HCT116 (cell line): Measurements from ENCODE around the gene KYAT1.

ENCODE experiments used
- CBX3 ChIP-seq: IDR thresholded peaks from 2 replicates; pipeline ENCODE4 v1.6.1; 2012; ENCODE audit warnings: low read depth
- EZH2 ChIP-seq: fragments of 200-600 bp; sonication (generic); IDR thresholded peaks from 2 replicates; pipeline ENCODE4 v1.6.1; 2017; ENCODE audit warnings: antibody characterized with exemption, mixed run types
- EZH2phosphoT487 ChIP-seq: fragments of 200-600 bp; IDR thresholded peaks from 2 replicates; pipeline ENCODE4 v1.6.1; 2018; ENCODE audit warnings: antibody characterized with exemption, borderline replicate concordance
- JUND ChIP-seq: IDR thresholded peaks from 2 replicates; pipeline ENCODE4 v1.6.1; 2012
- POLR2A ChIP-seq: IDR thresholded peaks from 2 replicates; pipeline ENCODE4 v1.7.0; 2011; ENCODE audit warnings: borderline replicate concordance; ENCODE audit not compliant: insufficient read depth, insufficient read length; ENCODE audit errors: extremely low read depth
- POLR2AphosphoS5 ChIP-seq: IDR thresholded peaks from 2 replicates; pipeline ENCODE4 v1.6.1; 2011; ENCODE audit warnings: mild to moderate bottlenecking, low read depth, low read length, moderate library complexity
- RAD21 ChIP-seq: IDR thresholded peaks from 2 replicates; pipeline ENCODE4 v1.6.1; 2012; ENCODE audit warnings: low read depth, mild to moderate bottlenecking
- SIN3A ChIP-seq: IDR thresholded peaks from 2 replicates; pipeline ENCODE4 v1.6.1; 2012; ENCODE audit warnings: low read depth
- SP1 ChIP-seq: IDR thresholded peaks from 2 replicates; pipeline ENCODE4 v1.6.1; 2012; ENCODE audit warnings: low read depth
- TCF7L2 ChIP-seq: IDR thresholded peaks from 2 replicates; pipeline ENCODE4 v1.7.0; 2011; ENCODE audit warnings: borderline replicate concordance, inconsistent platforms; ENCODE audit not compliant: insufficient read depth, insufficient read length; ENCODE audit errors: extremely low read depth
- ZFX ChIP-seq: fragments of 450-650 bp; IDR thresholded peaks from 2 replicates; pipeline ENCODE4 v1.6.1; 2017
- TF ChIP-seq, protein P1 (sequence below), 3 experiments: fragments of 200-600 bp in 1 of 3; sonication (generic) in 1 of 3; IDR thresholded peaks in 2 of 3; conservative IDR thresholded peaks in 1 of 3; 2 replicates each; pipeline ENCODE4 v1.5.1; 2012 to 2017; ENCODE audit warnings: low read depth in 2 of 3, low read length in 2 of 3, antibody characterized with exemption in 1 of 3, borderline replicate concordance in 1 of 3, control low read depth in 1 of 3, mild to moderate bottlenecking in 1 of 3, mixed read lengths in 1 of 3, mixed run types in 1 of 3, moderate library complexity in 1 of 3; ENCODE audit not compliant: insufficient read depth in 1 of 3
- TF ChIP-seq, protein P2 (sequence below): IDR thresholded peaks from 2 replicates; pipeline ENCODE4 v1.6.1; 2012; ENCODE audit warnings: low read depth
- TF ChIP-seq, protein P3 (sequence below): IDR thresholded peaks from 2 replicates; pipeline ENCODE4 v1.6.1; 2012

DNA sequence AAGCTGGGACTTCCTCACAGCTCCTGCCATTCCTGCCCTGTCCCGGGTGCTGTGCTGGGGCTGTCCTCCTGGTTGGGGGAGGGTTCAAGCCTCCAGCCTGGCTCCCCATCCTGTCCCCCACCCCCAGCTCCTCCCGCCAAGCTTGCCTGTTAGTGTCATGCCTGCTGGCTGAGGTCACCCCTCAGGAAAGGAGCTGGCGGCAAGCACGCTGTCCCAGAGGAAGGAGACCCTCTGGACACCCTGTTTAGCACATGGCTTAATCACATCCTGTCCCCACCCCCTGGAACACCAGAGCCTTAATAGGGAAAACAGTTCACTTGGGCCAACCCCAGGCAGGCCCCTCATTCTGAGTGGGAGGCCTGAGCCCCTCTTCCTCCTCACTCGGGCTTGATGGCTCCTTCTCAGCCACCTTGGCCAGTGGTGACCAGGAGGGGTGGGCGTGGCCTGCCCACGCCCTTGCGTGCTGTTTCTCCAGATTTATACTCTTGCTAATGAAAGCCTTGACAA is 29.8 kb upstream of the KYAT1 start:
- TF ChIP-seq, protein P1, sequence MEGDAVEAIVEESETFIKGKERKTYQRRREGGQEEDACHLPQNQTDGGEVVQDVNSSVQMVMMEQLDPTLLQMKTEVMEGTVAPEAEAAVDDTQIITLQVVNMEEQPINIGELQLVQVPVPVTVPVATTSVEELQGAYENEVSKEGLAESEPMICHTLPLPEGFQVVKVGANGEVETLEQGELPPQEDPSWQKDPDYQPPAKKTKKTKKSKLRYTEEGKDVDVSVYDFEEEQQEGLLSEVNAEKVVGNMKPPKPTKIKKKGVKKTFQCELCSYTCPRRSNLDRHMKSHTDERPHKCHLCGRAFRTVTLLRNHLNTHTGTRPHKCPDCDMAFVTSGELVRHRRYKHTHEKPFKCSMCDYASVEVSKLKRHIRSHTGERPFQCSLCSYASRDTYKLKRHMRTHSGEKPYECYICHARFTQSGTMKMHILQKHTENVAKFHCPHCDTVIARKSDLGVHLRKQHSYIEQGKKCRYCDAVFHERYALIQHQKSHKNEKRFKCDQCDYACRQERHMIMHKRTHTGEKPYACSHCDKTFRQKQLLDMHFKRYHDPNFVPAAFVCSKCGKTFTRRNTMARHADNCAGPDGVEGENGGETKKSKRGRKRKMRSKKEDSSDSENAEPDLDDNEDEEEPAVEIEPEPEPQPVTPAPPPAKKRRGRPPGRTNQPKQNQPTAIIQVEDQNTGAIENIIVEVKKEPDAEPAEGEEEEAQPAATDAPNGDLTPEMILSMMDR (IDR thresholded peaks at IDR 0.05 in 2 of 3, conservative IDR thresholded peaks at IDR 0.05 in 1 of 3; ENCODE audit: borderline replicate concordance in 1 of 3, insufficient read depth in 1 of 3, low read depth in 2 of 3, low read length in 2 of 3), result no peak
- TF ChIP-seq POLR2A (no peak), EZH2 (no peak), JUND (no peak), POLR2AphosphoS5 (no peak), SIN3A (no peak), TCF7L2 (no peak), ZFX (no peak), CBX3 (no peak), SP1 (no peak), EZH2phosphoT487 (no peak), RAD21 (no peak)
- TF ChIP-seq, protein P2, sequence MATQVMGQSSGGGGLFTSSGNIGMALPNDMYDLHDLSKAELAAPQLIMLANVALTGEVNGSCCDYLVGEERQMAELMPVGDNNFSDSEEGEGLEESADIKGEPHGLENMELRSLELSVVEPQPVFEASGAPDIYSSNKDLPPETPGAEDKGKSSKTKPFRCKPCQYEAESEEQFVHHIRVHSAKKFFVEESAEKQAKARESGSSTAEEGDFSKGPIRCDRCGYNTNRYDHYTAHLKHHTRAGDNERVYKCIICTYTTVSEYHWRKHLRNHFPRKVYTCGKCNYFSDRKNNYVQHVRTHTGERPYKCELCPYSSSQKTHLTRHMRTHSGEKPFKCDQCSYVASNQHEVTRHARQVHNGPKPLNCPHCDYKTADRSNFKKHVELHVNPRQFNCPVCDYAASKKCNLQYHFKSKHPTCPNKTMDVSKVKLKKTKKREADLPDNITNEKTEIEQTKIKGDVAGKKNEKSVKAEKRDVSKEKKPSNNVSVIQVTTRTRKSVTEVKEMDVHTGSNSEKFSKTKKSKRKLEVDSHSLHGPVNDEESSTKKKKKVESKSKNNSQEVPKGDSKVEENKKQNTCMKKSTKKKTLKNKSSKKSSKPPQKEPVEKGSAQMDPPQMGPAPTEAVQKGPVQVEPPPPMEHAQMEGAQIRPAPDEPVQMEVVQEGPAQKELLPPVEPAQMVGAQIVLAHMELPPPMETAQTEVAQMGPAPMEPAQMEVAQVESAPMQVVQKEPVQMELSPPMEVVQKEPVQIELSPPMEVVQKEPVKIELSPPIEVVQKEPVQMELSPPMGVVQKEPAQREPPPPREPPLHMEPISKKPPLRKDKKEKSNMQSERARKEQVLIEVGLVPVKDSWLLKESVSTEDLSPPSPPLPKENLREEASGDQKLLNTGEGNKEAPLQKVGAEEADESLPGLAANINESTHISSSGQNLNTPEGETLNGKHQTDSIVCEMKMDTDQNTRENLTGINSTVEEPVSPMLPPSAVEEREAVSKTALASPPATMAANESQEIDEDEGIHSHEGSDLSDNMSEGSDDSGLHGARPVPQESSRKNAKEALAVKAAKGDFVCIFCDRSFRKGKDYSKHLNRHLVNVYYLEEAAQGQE, result no peak
- TF ChIP-seq, protein P3, sequence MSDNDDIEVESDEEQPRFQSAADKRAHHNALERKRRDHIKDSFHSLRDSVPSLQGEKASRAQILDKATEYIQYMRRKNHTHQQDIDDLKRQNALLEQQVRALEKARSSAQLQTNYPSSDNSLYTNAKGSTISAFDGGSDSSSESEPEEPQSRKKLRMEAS, result no peak
